HG03159 (cell line): ENCODE measurements around the gene HOXB7.

Experiments used
- ATAC-seq: cut with Tn5 transposase; IDR thresholded peaks from one replicate; pipeline ENCODE4 v1.9.1; 2021; ENCODE audit warnings: mild to moderate bottlenecking, moderate library complexity; ENCODE audit not compliant: unreplicated experiment

The HOXB7 gene

GRCh38 chr17:48610282-48611211, at the start of gene HOXB7:
TSS of gene HOXB7 (minus strand) at chr17:48611017. CDS start at chr17:48610918, 99 bp downstream.
- ATAC-seq = no peak

GRCh38 chr17:48655913-48656312, 45.1 kb upstream of the HOXB7 start:
- no peak for ATAC-seq

DNA sequence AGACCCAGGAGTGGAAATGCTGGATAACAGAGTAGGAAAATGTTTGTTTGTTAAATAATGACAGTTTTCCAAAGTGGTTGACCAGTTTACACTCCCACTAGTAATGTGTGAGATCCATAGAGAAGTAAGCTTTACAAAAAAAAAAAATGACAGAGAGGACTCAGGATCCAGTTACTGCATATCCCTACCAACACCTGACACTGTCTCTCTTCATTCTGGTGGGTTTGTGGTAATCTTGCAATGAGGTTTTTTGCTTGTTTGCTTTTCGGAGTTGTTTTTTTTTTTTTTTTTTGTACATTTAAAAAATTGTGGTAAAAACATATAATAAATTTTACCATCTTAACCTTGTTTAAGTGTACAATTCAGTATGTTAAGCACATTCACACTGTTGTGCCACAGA, 38.9 kb upstream of the HOXB7 start:
- ATAC-seq = no peak

DNA sequence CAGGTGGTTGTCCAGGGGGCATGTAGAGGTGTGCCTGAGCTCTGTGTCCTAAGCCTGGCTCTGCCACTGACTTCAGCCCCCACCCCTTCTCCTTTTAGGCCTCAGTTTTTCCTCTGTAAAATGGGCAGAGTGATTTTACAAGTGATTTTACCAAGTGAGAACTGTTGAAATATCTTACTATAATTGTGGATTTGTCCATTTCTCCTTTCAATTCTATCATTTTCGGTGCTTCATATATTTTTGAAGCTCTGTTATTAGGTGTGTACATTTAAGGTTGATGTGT, 37.1 kb upstream of the HOXB7 start:
- no peak for ATAC-seq

GRCh38 chr17:48647103-48647962, 36.5 kb upstream of the HOXB7 start:
- no peak for ATAC-seq

GRCh38 chr17:48646183-48647102, 35.6 kb upstream of the HOXB7 start:
- no peak for ATAC-seq

- no peak for ATAC-seq
Observed at GRCh38 chr17:48645639-48646182, 34.9 kb upstream of the HOXB7 start.

DNA sequence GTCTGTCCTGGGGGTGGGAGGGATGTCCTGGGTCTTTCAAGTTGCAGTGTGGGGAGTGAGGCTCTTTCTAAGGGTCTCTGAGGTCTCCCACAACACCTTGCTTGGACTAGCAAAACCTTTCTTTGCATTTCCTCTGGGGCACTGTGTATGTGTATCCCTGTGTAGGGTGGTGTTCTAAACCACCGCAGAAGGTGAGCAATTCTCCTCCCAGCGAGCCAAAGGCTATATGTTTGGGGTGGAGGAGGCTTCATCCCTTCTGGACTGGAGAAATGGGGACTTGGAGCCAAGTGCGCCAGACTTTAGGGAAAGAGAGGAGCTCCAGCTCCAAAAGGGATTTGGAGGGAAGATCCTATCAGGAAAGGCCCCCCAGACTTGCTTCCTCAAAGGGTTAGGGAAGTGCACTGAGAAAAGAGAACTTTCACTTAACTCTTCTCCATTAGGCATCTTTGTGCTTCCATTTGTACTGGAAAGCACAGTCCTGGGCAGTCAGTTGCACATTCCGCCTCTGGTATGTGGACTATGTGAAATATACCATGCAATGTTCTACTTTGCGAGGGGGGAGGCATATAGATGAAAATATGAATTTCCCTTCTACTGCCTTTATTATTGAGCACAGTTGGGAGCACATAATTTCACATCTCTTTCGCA, 34.2 kb upstream of the HOXB7 start:
- no peak for ATAC-seq

GRCh38 chr17:48644159-48644558, 33.3 kb upstream of the HOXB7 start:
- ATAC-seq = no peak

DNA sequence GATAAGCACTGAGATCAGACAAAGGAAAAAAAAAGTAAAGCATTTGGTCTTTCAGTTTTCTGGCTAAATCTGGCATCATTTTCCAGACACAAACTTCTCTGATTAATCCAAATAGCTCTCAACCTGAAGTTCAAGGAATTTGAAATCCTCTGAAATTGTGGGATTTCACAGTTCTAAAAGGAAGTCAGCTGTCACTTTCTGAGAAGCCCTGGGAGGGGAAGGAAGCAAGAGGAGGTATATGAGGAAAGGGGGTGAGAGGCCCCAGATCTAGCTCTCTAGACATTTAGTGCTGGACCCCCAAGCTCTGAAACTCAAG, 32.8 kb upstream of the HOXB7 start:
- ATAC-seq = no peak

DNA sequence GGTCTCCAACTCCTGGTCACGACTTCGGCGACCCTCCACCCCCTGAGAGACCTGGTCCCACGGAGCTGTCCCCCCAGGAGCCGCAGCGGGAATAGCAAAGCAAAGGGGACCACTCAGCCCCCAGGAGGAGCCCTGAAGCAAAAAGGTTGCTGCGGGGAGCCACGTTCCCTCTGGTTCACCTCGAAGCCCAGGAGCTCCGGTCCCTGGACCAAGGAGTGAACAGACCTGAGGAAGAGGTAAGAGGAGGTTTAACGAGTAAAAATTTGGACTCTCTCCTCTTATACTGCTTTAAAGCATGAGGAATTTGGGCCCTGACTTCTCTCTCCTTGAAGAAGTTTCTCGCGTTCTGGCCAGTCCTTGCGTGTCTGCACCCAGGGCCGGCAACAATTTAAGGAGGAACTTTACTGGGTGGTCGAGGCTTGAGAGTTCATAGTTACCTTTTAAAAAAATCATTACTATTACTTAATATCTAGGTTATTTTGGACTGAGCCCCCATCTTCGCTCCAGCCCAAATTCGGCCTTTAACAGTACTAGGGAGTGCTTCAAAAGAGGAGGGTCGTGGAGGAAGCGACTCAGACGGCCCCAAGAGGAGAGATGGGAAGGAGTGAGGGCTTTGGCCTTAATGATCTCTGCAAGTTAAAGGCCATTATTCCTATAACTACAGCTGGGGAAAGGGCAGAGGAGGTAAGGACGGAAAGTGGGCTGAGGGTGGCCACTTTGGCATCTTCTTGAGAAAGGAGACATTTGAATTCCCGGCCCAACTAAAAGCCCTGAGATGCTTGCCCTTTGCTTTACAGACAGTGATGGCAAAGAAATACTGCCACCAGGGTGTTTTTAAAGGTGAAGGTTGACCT, 32.3 kb upstream of the HOXB7 start:
- ATAC-seq = no peak

GRCh38 chr17:48642059-48642842, 31.4 kb upstream of the HOXB7 start:
- ATAC-seq = no peak

DNA sequence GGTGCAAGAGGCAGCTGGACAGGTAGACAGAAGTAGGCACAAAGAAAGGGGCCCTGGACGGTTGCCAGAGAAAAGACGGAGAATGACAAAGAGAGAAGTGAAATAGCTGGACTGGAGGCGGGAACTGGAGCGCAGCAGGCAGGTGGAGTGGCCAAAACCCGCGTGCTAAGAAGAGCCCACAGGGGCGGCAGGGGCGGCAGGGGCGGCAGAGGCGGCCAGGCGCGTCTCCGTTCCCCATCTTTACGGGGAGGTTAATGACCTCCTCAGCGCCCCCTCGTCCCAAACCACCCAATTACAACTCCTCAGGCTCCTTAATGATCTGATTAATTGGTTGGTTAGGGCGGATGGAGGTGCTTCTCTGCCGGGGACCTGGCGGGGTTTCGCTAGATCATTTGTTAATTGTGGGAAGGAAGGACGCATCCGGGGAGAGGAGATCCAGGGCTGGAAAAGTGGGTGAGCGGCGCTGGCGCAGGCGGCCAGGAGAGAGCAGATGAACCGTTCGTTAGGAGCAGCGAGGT, 30.8 kb upstream of the HOXB7 start:
- ATAC-seq = no peak

DNA sequence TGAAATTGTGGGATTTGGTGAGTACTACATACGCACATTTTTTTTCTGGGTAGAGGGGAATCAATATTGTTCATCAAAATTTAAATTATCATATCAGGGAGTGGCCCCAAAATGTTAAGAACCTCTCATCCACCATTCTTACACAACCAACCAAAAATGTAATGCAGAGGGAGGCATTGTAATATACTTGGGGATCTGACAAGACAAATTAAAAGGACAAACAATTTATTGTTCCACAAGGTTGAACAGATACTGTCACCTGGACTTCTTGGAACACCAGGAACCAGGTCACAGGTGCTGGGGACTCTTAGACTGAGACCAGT, 30.0 kb upstream of the HOXB7 start:
- ATAC-seq = no peak

DNA sequence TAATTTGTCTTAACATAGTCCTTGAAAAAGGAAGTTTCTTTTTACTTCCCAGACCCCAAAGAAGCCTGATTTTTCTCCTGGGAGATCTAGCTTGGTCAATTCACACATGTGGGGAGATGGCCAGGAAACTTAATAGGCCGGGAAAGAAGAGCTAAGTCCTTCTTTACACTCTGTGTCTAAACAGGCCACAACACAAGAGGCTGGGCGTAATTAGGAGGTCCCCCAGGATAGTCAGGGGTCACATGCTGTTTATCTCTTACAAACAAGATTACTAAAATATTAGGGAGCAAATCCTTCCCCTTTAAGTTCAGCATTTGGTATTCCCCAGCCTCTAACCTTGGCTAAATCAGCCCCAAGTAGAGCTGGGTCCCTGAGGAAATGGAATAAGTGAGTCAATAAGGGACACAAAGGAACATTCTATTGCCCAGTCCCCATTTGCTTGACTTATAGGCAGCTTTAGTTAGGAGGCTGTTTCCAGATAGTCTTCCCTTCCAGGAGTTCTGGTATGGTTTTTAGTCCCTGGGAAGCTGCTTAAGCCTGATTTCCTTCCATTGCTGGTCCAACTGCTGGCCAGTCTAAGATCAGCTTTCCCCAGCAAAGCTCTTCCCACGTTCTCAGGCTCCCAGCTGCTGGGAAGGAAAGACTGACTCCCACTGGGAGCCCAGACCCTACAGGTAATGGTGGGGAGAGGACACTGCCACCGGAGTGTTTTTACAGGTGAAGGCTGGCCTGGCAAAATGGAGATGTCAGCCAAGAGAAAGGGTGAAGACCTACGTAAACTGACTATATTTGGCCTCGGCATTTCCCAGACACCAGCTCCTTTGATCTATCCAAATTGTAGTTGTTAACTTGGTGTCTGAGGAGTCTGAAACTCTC, 29.4 kb upstream of the HOXB7 start:
- ATAC-seq = no peak

DNA sequence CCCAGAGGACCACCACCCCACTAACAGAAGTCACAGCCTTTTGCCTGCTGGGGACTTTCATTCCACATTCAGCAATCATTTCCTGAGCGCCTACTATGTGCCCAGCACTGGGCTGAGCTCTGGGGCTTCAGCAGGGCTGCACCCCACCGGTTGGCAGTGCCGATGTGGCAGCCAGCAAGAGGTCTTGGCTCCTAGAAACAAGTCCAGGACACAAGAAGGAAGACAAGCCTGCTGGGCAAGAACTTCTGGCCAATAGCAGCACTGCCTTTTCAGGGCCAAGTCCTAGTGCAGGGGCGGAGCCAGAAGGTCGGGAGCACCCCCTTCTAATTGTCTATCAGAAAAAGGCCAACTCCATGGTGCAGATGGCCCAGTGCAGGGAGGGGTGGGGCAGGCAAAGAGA, 28.3 kb upstream of the HOXB7 start:
- no peak for ATAC-seq
